AG04450 (cell line): ENCODE measurements around the gene KCTD20. TPM values are rescaled to one million over a fixed set of nuclear protein-coding genes. Genes with fewer than 3 reads are reported as not detected.

Experiments used
- CTCF ChIA-PET: fragments of 300-600, 350-600 bp; formaldehyde crosslinking; extraction: SDS; loops from one replicate; lab custom pipeline; 2022; ENCODE audit warnings: antibody characterized with exemption, inconsistent platforms; lab: Charles Lee
- POLR2A ChIA-PET: fragments of 350-600 bp; formaldehyde crosslinking; extraction: SDS; loops from one replicate; lab custom pipeline; 2021; ENCODE audit warnings: antibody characterized with exemption, inconsistent platforms; lab: Yijun Ruan, JAX
- DNase-seq: peaks from one replicate; pipeline ENCODE4 v3.0.0-alpha.2; 2011; ENCODE audit warnings: low read depth, low spot score
- H3K27ac ChIP-seq: one replicate; pipeline ENCODE4 v1.5.1; 2012; ENCODE audit warnings: low read depth, low read length, control low read depth
- H3K27me3 ChIP-seq: one replicate; pipeline ENCODE4 v1.6.0; 2012; ENCODE audit warnings: low read length; ENCODE audit not compliant: control insufficient read depth, insufficient read depth
- H3K4me3 ChIP-seq: 2 replicates; pipeline ENCODE4 v1.5.1; 2011; ENCODE audit warnings: mild to moderate bottlenecking, low read depth, low read length, control low read depth
- H3K9me3 ChIP-seq: 2 replicates; pipeline ENCODE4 v1.5.1; 2012; ENCODE audit warnings: low read length; ENCODE audit not compliant: control insufficient read depth, insufficient read depth
- polyA plus RNA-seq: library from polyadenylated mRNA; depleted of rRNA; stranded (reverse); fragments of >200 nt; gene quantifications from 2 replicates; pipeline ENCODE4 v1.2.3, GENCODE V29; 2011
- TF ChIP-seq, protein P1 (sequence below): IDR thresholded peaks from 2 replicates; pipeline ENCODE4 v1.5.1; 2011; ENCODE audit warnings: low read depth, low read length, control low read depth, inconsistent platforms

The KCTD20 gene
- polyA plus RNA-seq, 1 experiment, result 93.3 TPM

DNA sequence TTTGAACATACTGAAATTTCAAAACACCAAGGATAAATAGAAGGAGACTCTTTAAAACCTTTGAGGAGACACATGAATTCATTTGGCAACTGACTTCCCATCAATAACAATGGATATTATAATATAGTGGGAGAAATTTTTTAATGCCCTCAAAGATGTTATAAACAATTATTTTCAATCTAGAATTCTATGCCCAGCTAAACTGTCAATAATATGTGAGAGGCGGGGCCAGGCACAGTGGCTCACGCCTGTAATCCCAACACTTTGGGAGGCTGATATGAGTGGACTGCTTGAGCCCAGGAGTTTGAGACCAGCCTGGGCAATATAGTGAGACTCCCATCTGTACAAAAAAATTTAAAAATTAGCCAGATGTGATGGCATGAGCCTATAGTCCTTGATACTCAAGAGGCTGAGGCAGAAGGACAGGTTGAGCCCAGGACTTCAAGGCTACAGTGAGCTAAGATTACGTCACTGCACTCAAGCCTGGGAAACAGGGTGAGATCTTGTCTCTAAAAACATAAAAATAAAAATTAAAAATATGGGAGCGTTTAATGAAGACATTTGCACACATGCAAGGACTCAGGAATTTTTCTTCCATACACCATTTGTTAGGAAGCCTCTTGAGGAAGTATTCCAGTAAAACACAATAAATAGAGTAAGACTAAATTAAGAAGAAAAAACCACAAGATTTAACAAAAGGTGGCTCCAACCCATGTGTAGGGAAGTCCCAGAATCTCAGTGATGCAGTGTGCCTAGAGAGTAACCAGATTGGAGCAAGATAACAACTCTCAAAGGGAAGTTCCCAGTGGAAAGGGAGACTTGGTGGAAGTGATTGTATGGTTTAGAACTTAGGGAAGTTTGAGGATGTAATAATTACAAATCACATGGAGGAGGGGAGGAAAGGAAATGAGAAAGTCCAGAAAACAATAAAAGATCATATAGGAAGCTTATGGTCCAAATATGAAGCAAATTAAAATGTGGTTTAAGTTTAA, 29.0 kb upstream of the KCTD20 start:
- no peak for DNase-seq

DNA sequence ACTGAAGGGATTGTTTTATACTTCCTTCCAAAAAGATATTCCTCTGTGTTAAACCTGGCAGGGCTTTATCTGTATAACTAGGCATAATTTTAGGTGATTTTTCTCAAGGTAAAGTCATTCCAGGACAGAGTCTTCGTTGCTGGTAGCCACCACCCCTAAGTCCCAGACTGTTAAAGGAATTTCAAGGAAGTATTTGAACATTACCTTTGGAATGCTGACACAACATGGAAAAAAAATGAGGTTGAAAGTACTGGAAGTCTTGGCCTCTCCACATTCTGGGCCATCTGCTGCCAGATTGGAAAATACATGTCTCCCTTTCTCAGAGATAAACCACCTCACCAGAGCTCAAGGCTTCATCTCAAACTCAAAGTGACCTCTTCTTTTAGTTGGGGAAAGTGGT, 28.3 kb upstream of the KCTD20 start:
- H3K4me3 ChIP-seq, result no peak overlapping the region
- ChIA-PET CTCF (no interaction called here), POLR2A (no interaction called here)
- TF ChIP-seq, protein P1, sequence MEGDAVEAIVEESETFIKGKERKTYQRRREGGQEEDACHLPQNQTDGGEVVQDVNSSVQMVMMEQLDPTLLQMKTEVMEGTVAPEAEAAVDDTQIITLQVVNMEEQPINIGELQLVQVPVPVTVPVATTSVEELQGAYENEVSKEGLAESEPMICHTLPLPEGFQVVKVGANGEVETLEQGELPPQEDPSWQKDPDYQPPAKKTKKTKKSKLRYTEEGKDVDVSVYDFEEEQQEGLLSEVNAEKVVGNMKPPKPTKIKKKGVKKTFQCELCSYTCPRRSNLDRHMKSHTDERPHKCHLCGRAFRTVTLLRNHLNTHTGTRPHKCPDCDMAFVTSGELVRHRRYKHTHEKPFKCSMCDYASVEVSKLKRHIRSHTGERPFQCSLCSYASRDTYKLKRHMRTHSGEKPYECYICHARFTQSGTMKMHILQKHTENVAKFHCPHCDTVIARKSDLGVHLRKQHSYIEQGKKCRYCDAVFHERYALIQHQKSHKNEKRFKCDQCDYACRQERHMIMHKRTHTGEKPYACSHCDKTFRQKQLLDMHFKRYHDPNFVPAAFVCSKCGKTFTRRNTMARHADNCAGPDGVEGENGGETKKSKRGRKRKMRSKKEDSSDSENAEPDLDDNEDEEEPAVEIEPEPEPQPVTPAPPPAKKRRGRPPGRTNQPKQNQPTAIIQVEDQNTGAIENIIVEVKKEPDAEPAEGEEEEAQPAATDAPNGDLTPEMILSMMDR, result no peak
- no peak for DNase-seq
- peaks cover 3% of the 10 kb centered on the region; the same call in 1 of the 2 replicates for H3K9me3 ChIP-seq
- peaks cover 3% of the 10 kb centered on the region for H3K27me3 ChIP-seq
- no peak overlapping the region for H3K27ac ChIP-seq

More for the DNA sequence above, 29.0 kb upstream of the KCTD20 start:
- ChIA-PET POLR2A (no interaction called here), CTCF (no interaction called here)
- peaks cover 8% of the 10 kb centered on the region for H3K27me3 ChIP-seq
- TF ChIP-seq, protein P1, result no peak
- H3K9me3 ChIP-seq, result peaks cover 3% of the 10 kb centered on the region; the same call in 1 of the 2 replicates
- H3K27ac ChIP-seq, result no peak overlapping the region
- H3K4me3 ChIP-seq, result no peak overlapping the region

DNA sequence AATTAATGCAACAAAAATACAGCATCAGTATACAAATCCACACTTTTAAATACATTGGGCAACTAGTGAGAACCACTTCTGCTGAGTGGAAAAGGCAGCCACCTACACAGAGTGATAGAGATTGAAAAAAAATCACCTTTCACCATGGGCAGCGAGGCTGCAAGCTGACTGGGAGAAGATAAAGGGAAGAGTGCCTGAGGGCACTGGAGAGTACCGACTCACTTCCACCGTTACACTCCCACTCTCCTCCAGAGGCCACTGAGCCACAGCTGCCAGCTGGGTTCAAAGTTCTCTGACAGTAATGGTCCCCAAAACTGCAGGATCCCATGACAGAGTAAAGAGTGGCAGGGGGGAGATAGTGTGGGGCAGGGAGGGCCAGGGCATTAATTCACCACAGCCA, 24.2 kb upstream of the KCTD20 start:
- no peak overlapping the region for H3K4me3 ChIP-seq
- DNase-seq, result no peak
- TF ChIP-seq, protein P1, result no peak

DNA sequence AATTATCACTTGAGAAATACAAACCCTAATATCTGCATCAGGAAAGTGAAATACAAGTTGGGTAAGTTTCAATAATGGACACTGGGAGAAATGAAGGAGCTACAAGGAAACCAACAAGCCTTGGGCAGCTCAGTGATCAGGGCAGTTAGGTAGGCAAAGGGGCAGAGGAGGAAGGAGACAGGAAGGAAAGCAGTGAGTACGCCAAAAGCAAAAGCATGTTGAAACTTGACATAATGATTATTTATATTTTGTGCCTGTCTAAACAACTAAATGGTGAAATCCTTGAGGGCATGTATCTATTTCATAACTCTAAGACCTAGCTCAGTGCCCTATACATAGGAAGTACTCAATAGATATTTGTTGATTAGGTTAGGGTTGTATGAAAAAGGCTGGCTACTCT, 23.5 kb upstream of the KCTD20 start:
- H3K27ac ChIP-seq, result no peak overlapping the region
- ChIA-PET CTCF (interaction anchor here (0.7 to 1.3 kb wide), 4 partner anchors 32 to 340 kb away, joined by 3 to 4 read pairs (median 4); no protein-coding TSS in a partner anchor), POLR2A (no interaction called here)
- no peak overlapping the region for H3K4me3 ChIP-seq
- H3K27me3 ChIP-seq, result no peaks in the 10 kb centered on the region
- DNase-seq, result no peak
- H3K9me3 ChIP-seq, result no peaks in the 10 kb centered on the region
- TF ChIP-seq, protein P1, result no peak

More for the DNA sequence above, 24.2 kb upstream of the KCTD20 start:
- Histone ChIP-seq H3K27ac (no peak overlapping the region), H3K27me3 (no peaks in the 10 kb centered on the region), H3K9me3 (peaks cover 2% of the 10 kb centered on the region; the same call in 1 of the 2 replicates)
- POLR2A ChIA-PET, result no interaction called here
- CTCF ChIA-PET, result interaction anchor here (1.1 to 1.4 kb wide), 4 partner anchors 197 to 341 kb away, joined by 4 to 7 read pairs (median 4); no protein-coding TSS in a partner anchor
